ENCODE data around the gene OR51T1.

Gene OR51T1

GRCh38 chr11:4881860-4882500 is at the start of gene OR51T1:
Gene OR51T1, plus strand, starts transcription at chr11:4881900. Its CDS starts 0 bp downstream, at chr11:4881900.
- TF ChIP-seq CTCF (IDR thresholded peaks at IDR 0.05), result no peak

GRCh38 chr11:4839851-4840549 is 41.7 kb upstream of the OR51T1 start:
- TF ChIP-seq CTCF (IDR thresholded peaks at IDR 0.05), result no peak

GRCh38 chr11:4848908-4849532 is 32.7 kb upstream of the OR51T1 start, which contains the start of gene OR51S1:
Gene OR51S1, minus strand, starts transcription at chr11:4849208. Its CDS starts 0 bp downstream, at chr11:4849208.
- no peak for TF ChIP-seq CTCF (IDR thresholded peaks at IDR 0.05)

- TF ChIP-seq CTCF (IDR thresholded peaks at IDR 0.05), result no peak
These were observed 30.7 kb upstream of the OR51T1 start for GRCh38 chr11:4851033-4851432.

- no peak for TF ChIP-seq CTCF (IDR thresholded peaks at IDR 0.05)
These were observed 19.1 kb upstream of the OR51T1 start for GRCh38 chr11:4862447-4863236.

GRCh38 chr11:4863876-4864275 is 17.8 kb upstream of the OR51T1 start:
- TF ChIP-seq CTCF (IDR thresholded peaks at IDR 0.05), result no peak

GRCh38 chr11:4865855-4866254 is 15.8 kb upstream of the OR51T1 start:
- no peak for TF ChIP-seq CTCF (IDR thresholded peaks at IDR 0.05)
